DLD1 (cell line): ENCODE data around the gene RNF130.
"Not testable (repeated sequence)": the region's sequence is repeated elsewhere in the genome, so short reads cannot be mapped to it uniquely, and the experiment has no call there.

Experiments
- in situ Hi-C: cut with HindIII; loops from 2 replicates; pipeline ENCODE4 v1.10.0; 2017; ENCODE audit warnings: low sequenced_read_pairs

RNF130 gene

DNA sequence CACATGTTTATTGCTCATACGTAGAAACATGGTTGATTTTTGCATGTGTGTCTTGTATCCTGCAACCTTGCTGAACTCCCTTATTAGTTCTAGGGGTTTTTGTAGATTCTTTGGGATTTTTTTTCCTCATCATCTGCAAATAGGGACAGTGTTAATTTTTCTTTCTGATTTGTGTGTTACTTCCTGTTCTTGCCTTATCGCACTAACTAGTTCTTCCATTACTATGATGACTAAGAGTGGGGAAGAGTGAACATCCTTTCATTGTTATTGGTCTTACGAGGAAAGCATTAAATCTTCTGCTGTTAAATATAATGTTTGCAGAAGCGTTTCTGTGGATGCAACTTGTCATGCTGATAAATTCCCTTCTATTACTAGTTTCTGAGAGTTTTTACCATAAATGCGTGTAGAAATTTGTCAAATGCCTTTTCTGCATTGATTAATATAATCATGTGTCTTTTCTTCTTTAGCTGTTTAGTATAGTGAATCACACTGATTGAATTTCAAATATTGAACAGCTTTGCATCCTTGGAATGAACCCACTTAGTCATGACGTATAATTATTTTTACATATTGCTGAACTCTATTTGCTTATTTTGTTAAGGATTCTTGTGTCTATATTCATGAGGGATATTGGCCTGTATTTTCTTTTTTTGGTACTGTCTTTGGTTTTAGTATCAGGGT lies 32.1 kb upstream of the RNF130 start:
- in situ Hi-C loops: no loop called here

DNA sequence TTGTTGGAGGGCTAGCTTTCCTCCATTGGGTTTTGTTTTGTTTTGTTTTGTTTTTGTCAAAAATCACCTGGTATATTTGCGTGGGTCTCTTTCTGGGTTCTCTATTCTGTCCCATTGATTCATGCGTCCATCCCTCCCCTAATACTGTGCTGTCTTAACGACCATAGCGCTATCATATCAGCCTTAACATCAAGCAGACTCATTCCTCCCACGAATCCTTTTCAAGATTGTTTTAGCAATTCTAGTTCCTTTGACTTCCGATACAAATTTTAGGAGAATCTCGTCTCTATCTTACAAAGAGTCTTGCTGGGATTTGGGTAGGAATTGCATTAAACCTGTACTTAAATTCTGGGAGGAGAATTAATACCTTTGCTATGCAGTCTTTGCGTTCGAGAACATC lies 31.1 kb upstream of the RNF130 start:
- in situ Hi-C loops: no loop called here

DNA sequence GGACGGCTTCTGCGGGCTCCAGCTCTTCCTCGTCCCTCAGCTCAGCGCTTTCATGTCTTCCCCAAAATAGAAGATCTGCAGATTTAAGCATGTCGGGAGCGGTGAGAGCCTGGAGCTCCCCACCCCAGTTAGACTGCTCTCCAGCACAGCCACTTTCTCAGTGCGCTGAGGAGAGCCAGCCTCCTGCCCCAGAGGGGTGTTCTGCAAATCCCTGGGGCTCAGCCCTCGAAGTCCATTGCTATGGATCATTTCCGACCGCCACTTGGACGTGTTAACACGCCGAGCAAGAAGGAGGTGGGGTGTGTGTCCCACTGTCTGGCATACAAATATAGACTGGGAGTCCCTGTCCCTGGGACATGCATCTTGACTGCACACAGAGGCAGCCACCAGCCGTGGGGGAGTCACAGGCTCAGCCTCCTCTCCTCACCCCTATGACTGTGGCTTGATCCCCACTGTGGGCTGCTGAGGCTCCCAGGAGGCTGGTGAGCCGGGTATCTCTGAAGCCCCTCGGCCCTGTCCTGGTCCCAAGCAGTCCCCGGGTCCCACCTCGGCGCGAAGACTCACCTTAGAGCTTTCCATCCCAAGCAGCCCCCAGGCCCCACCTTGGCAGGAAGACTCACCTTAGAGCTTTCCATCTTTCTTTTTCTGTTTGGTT lies 30.0 kb upstream of the RNF130 start:
- in situ Hi-C loops: no loop called here

DNA sequence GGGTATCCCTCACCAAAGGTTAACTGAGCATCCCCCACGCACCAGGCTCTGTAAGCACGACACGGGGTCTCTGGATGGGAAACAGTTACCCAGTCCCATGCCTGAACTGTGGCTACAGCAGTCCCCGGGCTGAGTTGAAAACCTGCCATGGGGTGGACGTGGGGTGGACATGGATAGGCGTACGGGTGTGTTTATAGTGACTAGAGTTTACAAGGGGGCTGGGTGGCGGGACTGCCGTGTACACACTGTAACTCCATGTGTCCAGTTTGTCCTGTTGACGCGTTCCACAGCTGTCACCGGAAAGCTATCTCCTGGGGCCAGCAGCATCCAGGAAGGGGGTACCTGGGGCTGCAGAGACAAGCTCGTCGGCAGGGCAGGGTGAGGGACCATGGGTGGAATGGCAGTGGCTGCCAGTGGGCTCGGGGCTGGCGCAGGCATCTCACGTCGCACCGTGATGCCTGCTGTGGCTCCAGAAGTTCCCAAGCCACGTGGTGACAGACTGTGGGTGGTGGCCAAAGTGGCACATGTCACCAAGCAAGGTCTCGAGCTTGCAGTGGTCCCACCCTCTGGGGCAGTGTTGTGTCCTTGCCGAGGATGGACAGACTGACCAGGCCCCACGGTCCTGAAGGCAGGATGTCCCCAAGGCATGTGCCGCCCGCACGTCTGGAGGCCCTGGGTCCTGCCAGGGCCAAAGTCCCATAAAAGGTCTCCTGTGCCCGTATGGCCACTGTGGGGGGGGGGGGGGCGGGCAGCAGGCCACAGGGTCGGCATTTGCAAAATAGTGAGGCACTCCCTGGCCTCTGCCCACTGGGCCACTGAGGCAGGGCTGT lies 29.3 kb upstream of the RNF130 start:
- in situ Hi-C loops: no loop called here

DNA sequence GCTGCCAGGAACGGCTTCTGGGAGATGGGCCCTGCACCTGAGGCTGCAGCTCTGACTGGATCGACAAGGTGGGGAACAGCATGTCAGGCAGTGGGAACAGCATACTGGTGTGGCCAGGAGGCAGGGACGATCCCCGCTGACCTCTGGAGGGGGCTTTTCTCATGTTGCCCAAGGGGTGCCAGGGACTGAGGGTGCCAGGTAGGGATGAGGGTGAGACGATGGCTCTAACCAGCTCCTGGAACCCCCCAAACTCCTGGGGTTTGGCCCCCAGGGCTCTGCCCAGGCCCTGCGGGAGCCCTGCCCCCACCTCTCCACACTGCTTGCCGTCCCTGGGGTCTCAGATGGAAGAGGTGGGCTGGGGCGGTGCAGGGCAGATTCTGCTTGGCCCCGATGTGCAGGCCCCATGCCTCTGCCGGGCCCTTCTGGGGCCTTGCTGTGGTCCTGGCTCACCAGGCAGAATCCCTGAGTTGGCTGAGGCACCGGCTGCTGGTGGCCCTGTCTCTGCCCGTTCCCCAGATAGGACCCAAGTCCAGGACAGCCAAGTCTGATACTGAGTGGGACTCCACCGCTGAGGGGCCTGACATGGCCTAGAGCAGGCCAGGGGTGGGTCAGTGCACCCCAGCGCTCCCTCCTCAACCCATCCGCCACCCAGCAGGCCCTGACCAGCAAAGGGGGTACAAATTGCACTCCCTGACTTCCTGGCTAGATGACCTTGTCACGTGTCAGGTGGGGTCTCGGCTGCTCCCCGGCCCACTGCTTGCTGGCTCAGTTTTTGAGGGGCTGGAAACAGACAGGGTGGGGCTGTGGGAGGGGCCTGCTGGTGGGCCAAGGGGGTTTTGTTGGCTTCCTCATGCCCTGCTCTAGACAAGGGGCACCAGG lies 28.4 kb upstream of the RNF130 start:
- in situ Hi-C loops: no loop called here

DNA sequence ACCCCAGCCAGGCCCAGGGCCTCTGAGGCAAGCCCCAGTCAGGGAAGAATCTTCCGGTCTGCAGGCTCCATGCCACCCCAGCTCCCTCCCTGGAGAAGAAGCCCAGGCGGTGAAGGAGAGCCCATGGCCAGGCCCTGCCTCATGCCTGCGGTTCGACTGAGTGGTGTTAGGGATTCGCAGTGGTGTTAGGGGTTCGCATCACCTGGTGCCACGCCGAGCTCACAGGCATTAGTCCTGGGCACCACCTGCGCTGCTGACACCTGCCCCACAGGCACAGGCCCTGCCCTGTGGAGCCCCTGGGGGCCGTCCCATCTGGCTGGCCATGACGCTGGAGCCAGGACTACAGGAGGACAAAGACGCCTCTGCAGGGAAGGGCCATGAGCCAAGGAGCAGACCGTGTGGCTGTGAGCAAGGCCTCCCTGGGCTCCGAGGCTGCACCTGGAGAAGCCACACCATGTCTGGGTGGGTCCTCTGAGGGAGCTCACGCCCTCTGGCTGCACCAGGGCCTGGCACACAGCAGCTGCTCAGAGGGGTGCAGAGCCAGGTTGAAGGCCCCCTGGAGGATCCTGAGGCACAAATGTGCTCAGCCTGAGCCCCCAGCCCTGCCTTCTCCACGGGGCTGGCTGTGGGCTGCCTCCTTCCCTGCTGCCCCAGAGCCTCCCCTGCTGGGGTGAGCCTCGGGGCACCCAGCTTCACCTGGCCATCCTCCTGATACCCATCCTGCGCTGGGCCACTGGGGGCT lies 27.6 kb upstream of the RNF130 start:
- in situ Hi-C loops: no loop called here

DNA sequence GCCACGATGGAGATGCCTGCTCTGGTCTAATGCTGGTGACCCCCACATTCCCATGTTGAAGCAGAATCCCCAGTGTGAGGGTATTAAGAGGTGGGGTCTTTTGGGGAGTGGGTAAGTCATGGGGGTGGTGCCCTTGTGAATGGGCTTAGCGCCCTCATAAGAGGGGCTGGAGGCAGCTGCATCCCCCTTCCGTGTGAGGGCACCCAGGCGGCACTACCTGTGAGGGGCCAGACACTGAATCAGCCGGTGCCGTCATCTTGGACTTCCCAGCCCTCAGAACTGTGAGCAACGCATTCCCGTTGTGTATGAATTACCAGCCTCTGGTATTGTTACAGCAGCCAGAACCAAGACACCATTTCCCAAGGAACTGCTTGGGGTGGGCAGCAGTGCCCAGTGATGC lies 27.0 kb upstream of the RNF130 start:
- in situ Hi-C loops: no loop called here

DNA sequence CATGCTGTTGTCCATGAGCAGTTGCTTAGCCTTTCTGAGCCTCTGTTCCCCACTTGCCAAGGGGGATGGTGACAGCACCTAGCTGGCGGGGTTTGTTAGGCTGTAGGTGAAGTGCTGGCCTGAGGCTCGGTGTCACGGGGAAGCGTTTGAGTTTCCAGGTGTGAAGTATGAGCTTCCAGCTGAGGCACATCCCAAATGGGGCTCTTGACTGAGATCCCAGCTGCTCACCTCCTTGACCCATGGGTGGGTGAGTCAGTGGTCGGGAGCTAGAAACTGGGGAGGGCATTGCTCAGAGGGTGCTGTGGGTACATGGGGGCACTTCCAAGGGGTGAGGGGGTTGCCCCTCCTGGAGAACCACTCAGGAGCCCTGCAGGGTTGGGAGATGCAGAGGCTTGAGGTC lies 26.4 kb upstream of the RNF130 start:
- in situ Hi-C loops: no loop called here

DNA sequence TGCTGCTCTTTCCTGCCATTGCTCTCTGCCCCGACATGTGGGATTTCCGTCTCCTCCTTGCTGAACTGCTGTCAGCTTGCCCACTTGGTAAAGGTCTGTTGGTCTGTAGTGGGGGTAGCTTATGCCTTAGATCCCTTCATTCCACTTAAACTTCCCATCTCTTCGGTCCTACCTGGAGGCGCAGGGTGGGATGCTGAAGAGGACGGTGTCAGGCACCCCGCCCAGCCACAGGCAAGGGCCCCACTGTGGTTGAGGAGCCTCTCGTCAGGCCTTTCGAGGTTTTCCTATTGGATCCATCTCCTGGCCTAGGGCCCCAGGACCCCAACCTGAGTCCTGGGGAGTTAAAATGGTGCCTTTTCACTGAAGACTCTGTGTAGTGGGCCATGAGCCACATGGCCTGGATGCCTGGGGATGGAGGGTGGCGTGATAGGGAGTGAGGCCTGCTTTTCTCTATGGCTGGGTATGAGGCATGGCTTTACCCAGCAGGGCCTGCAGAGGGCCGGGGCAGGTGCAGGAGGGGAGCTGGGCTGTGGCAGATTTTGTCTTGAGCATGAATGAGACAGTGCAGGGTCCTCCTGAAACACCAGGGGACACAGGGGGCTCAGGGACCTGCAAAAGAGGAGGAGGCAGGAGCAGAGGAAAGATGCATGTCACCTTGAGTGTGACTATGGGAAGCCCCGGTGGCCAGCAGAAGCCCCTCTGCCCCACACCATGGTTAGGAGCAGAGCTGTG lies 25.8 kb upstream of the RNF130 start:
- in situ Hi-C loops: no loop called here

DNA sequence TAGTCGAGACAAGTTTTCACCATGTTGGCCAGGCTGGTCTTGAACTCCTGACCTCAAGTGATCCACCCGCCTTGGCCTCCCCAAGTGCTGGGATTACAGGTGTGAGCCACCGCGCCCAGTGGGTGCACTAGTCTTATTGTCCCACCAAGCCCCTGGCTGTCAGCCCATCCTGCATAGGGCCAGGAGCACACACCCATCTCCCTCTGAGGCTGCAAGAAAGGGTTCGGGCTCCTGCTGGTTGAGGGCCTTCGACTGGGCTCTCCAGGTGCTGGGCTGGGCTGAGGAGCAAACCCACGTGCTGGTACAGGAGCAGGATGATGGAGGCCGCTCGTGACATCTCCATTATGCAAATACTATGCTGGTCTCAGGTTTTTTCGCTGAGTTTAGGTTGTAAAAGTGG lies 25.1 kb upstream of the RNF130 start:
- in situ Hi-C loops: no loop called here

DNA sequence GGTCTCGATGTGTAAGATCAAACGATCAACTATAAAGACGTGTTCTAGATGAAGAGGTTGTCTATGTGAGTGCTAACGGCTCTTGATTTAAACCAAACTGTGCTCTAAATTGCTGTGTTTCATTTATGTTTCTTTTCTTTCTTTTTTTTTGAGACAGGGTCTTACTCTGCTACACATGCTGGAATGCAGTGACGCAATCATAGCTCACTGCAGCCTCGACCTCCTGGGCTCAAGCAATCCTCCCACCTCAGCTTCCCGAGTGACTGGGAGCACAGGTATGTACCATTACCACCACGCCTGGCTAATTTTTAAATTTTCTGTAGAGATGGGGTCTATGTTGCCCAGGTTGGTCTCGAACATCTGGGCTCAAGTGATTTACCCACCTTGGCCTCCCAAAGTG lies 24.0 kb upstream of the RNF130 start:
- in situ Hi-C loops: no loop called here

DNA sequence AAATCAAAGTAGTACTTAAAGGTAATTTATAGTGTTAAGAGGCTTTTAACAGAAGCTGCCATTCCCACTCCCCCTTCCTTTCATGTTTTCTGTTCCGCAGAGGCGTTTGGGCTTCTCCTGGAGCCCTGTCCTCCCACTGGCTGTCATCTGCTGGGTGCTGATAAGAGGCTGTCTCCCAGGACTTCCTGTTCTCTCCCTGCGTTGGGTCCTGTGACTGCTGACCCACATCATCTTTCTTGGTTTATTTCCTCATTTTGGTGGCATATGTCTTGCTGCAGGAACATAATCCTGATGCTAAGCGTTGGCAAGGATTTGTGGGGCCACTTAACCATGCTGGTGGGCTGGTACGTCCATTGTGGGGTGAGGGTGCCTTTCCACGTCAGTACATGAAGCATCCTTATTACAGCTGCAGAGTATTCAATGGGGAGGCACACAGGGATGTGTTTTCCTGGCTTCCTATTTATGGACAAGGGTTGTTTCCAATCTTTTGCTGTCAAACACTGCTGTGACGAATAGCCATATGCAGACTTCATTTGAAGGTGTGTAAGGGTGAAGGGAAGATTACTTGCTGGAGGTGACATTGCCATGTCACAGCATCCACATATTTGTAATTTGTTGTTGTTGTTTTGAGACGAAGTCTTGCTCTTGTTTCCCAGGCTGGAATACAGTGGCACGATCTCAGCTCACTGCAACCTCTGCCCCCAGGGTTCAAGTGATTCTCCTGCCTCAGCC lies 22.3 kb upstream of the RNF130 start:
- in situ Hi-C loops: no loop called here

DNA sequence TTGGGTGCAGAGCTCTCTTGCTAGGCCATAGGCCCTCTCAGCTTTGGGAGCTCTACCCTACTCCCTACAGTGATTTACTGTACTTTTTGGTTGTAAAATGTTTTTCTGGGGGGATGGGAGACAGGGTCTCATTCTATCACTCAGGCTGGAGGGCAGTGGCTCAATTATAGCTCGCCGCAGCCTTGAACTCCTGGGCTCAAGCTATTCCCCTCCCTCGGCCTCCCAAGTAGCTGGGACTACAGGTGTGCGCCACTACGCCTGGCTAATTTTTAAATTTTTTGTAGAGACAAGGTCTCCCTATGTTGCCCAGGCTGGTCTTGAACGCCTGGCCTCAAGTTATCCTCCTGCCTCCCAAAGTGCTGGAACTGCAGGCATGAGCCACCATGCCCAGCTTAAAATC lies 21.7 kb upstream of the RNF130 start:
- in situ Hi-C loops: no loop called here

DNA sequence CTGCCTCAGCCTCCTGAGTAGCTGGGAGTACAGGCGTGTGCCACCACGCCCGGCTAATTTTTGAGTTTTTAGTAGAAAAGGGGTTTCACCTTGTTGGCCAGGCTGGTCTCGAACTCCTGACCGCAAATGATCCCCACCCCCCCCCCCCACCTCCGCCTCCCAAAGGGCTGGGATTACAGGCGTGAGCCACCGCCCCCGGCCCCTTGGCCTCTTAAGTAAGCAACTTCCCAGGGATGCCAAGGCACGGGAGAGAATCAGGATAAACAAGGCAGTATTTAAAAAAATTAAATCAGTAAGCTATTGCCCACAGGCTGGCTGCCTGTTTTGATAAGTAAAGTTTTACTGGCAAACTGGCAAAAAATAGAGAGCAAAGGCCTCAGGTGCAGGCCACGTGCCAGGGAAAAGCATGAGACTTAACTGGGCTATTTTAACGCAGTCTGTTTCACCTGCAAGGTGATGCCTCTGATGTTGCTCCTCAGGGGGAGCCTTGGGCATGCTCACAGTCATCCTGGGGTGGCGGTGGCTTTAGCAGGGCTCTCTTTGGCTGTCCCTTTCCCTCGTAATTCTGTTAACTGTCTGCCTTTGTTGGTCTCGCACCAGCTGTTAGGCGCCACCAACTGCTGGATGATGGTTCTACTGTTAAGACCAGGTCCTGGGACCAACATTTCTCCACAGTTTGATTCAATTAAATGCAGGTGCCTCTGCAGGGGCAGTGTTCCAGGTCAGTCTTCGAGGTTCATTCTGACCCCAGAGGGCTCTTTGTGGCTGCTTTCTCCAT lies 19.4 kb upstream of the RNF130 start:
- in situ Hi-C loops: no loop called here

DNA sequence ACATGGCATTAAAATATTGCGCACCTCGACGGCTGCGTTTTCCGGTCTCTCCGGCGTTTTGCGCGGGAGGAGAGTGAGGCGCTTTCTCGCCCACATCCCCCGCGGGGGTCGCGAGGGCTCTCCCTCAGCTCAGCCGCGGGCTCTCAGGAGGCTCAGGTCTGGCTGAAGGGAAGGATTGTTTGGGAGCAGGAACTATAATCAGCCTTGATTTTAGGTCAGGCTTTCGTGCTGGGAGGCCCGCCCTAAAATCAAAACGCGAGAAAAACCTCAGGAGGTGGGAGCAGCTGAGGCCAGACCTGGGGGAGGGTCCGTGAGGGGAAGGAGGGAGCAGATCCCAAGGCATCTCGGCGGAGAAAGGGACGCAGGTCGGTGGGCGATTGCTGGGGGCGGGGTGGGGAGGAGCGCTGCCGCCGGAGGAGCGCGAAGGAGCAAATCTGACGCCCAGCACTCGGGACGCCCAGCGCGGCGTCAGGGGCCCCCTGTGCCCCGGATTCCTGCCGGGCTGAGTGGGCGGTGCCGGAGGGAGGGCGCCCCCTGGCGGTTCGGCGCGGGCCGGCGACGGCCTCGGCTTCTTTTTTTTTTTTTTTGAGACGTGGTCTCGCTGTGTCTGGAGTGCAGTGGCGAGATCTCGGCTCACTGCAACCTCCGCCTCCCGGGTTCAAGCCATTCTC lies 18.7 kb upstream of the RNF130 start:
- in situ Hi-C loops: no loop called here

DNA sequence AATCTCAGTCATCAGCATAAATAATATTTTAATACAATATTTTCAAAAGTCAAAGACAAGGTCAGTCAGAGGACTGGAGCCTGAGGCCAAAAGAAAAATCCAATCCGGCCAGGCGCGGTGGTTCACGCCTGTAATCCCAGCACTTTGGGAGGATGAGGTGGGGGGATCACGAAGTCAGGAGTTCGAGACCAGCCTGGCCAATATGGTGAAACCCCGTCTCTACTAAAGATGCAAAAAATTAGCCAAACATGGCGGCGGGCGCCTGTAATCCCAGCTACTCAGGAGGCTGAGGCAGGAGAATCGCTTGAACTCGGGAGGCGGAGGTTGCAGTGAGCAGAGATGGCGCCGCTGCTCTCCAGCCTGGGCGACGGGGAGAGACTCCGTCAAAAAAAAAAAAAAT lies 18.1 kb upstream of the RNF130 start:
- in situ Hi-C loops: not testable (repeated sequence)

DNA sequence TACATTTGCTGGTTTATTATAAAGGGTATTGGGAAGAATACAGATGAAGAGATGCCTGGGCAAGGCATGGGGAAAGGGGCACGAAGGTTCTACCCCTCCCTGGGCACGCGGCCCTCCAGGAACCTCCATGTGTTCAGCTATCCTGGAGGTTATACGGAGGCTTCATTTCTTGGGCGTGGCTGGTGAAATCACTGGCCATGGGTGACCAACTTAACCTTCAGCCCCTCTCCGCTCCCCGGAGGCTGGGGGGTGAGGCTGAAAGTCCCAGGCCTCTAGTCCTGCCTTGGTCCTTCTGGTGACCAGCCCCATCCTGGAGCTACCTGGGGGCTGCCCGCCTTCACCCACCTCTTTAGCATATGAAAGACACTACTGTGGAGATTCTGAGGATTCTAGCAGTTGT lies 17.0 kb upstream of the RNF130 start:
- in situ Hi-C loops: no loop called here
